Spleen (tissue), 7 donors: ENCODE results near the gene MYO16.

ENCODE experiments used
- POLR2A ChIP-seq, 3 donors: fragments of 450-650 bp; IDR thresholded peaks; one replicate each; pipeline ENCODE4 v1.5.1; 2017; ENCODE audit warnings: antibody characterized with exemption in 3 of 3, mild to moderate bottlenecking in 1 of 3
- POLR2AphosphoS5 ChIP-seq, 3 donors: sonication (generic); formaldehyde crosslinking; IDR thresholded peaks; one replicate each; pipeline ENCODE4 v1.5.1; 2017; ENCODE audit warnings: antibody characterized with exemption in 3 of 3
- TF ChIP-seq, protein P1 (sequence below), 11 experiments: fragments of 200-600 bp in 7 of 11; fragments of 450-650 bp in 4 of 11; sonication (generic) in 4 of 11; IDR thresholded peaks in 8 of 11; conservative IDR thresholded peaks in 3 of 11; 1 replicate in 7 of 11; 2 replicates in 4 of 11; pipeline versions ENCODE4 v1.4.0 to v1.8.0; 2016 to 2021; ENCODE audit warnings: antibody characterized with exemption in 11 of 11, inconsistent platforms in 4 of 11, mild to moderate bottlenecking in 1 of 11
- donor health status: DM: no; HTN: no; CAD: no; lungs with moderate emphysema.
- donor health status: DM: no; HTN: no; CAD: no.
- donor health status: DM: no; HTN: no; CAD: no.

GRCh38 chr13:108996430-108996829 is 367.0 kb downstream of the MYO16 start:
- TF ChIP-seq, protein P1, sequence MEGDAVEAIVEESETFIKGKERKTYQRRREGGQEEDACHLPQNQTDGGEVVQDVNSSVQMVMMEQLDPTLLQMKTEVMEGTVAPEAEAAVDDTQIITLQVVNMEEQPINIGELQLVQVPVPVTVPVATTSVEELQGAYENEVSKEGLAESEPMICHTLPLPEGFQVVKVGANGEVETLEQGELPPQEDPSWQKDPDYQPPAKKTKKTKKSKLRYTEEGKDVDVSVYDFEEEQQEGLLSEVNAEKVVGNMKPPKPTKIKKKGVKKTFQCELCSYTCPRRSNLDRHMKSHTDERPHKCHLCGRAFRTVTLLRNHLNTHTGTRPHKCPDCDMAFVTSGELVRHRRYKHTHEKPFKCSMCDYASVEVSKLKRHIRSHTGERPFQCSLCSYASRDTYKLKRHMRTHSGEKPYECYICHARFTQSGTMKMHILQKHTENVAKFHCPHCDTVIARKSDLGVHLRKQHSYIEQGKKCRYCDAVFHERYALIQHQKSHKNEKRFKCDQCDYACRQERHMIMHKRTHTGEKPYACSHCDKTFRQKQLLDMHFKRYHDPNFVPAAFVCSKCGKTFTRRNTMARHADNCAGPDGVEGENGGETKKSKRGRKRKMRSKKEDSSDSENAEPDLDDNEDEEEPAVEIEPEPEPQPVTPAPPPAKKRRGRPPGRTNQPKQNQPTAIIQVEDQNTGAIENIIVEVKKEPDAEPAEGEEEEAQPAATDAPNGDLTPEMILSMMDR (IDR thresholded peaks at IDR 0.05 in 8 of 11, conservative IDR thresholded peaks at IDR 0.05 in 3 of 11): no peak
- TF ChIP-seq POLR2A (IDR thresholded peaks at IDR 0.05) (no peak), POLR2AphosphoS5 (IDR thresholded peaks at IDR 0.05) (no peak)
